NCI-H460 (cell line): Measurements from ENCODE around the gene CFB. TPM values are rescaled to one million over a fixed set of nuclear protein-coding genes. Genes with fewer than 3 reads are reported as not detected.
A peak's percentile ranks its signal among the peaks of the same experiment; 100 is the strongest.
"Not testable (repeated sequence)": the region's sequence is repeated elsewhere in the genome, so short reads cannot be mapped to it uniquely, and the experiment has no call there.

Experiments
- DNase-seq: peaks from one replicate; pipeline ENCODE4 v3.0.0-alpha.2; 2016; ENCODE audit warnings: low read depth; ENCODE audit errors: extremely low read depth
- polyA plus RNA-seq: library from polyadenylated mRNA; depleted of rRNA; stranded (reverse); fragments of >200 nt; gene quantifications from 2 replicates; pipeline ENCODE4 v1.2.3, GENCODE V29; 2014; cell fraction: nucleus; rRNA removed
- total RNA-seq: library from RNA; depleted of rRNA; stranded (reverse); fragments of >200 nt; shearing (Covaris generic); gene quantifications from 2 replicates; pipeline ENCODE4 v1.2.3, GENCODE V29; 2014; rRNA removed

The CFB gene
- not detected in 2 replicates for total RNA-seq
- not detected in 2 replicates for polyA plus RNA-seq

DNA sequence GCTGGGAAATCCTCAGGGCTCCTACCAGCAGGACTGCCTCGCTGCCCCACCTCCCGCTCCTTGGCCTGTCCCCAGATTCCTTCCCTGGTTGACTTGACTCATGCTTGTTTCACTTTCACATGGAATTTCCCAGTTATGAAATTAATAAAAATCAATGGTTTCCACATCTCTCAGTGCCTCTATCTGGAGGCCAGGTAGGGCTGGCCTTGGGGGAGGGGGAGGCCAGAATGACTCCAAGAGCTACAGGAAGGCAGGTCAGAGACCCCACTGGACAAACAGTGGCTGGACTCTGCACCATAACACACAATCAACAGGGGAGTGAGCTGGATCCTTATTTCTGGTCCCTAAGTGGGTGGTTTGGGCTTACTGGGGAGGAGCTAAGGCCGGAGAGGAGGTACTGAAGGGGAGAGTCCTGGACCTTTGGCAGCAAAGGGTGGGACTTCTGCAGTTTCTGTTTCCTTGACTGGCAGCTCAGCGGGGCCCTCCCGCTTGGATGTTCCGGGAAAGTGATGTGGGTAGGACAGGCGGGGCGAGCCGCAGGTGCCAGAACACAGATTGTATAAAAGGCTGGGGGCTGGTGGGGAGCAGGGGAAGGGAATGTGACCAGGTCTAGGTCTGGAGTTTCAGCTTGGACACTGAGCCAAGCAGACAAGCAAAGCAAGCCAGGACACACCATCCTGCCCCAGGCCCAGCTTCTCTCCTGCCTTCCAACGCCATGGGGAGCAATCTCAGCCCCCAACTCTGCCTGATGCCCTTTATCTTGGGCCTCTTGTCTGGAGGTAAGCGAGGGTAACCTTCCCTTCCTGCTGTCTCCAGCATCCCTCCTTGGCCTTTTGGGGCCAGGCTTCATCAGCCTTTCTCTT lies at the start of gene CFB:
TSS of gene CFB (plus strand) at position 589 of the 863 bp plus-strand sequence. CDS start at position 716, 127 bp downstream.
- DNase-seq = no peak

DNA sequence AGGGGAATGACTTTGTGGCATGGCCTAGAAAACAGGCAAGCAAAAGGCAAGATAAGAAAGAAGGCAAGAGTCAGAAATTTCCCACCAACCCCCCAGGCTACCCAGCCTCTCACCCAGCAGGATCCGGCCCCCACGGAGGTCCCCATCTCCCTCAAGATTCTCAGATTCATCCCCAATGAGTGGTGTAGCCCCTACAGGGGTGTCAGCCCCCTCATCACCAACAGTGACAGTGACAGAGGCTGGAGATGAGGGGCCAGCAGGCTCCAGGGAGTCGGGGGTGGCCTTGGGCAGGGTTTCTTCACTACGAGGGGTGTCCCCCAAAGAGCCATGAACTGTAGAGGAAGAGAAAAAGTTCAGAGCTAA lies 49.4 kb upstream of the CFB start:
- DNase-seq = no peak

DNA sequence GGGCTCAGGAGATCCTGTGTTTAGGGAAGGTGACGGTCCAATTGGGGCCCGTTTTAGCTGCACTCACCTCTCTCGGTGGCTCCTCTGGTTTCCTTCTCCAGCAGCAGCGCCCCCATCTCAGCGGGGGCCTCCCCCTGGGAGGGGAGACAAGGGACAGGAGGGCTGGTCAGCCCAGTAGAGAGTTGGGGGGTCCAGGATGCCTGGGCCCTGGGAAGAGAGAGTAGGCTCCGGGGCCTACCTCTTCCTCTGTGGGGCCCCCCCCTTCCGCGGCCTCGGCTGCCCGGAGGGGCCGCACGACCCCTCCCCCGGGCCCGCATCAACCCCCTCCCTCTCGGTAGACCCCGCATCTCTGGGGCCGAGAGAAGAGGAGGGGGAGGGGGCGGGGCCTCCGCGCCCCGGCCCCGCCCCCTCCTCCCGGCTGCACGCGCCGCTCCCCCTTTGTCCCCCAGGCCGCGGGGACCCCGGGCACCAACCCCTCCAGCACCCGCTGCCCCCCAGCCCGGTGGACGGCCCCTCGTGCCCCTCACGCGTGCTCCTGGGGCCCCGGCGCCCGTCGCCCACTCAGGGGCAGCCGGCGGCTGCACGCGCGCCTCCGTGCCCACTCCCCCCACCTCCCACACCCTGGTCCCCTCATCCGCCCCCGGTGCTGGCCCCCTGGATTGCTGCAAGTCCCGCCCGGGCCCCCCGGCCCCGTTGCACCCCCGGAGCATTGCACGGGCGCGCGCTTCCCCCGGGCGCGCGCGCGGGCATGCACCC lies 48.9 kb upstream of the CFB start:
- no peak for DNase-seq

DNA sequence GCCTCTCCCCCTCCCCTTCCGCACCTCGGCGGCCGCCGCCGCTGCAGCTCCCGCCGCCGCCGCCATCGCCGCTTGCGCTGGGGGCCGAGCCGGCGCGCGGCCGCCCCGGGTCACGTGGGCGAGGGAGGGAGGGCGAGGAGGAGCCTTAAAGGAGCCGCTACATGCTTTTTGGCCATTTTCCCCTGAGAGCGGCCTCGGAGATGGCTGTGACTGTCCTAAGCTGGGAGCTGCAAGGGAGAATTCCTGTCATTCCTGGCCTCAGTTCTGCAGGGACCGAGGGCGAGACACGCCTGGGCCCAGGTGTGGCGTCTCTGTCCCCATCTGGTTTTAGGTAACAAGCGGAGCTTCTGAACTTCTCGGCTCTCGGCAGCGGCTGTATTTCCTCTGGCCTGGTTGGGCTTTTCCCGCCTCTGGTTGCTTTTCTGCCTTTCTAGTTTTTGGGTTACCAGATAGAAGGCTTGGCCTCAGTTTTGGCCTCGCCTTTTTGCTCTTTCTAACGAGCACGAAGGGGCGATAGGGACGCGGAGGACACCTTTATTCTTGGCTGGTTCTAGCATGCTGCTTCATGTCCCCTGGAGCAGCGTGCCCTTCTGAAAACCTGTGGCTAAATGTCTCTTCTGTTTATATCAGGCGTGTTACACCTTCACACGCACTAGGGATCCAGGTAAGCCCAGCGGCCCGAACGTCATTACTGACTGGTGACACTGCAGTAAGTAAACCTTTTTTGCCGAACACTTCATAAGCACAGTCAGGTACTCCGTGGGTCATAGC lies 48.1 kb upstream of the CFB start, which contains the start of gene EHMT2:
TSS of gene EHMT2 (minus strand) at position 87 of the 771 bp plus-strand sequence. CDS start at position 66, 21 bp downstream.
- peak; percentile 61 for DNase-seq

DNA sequence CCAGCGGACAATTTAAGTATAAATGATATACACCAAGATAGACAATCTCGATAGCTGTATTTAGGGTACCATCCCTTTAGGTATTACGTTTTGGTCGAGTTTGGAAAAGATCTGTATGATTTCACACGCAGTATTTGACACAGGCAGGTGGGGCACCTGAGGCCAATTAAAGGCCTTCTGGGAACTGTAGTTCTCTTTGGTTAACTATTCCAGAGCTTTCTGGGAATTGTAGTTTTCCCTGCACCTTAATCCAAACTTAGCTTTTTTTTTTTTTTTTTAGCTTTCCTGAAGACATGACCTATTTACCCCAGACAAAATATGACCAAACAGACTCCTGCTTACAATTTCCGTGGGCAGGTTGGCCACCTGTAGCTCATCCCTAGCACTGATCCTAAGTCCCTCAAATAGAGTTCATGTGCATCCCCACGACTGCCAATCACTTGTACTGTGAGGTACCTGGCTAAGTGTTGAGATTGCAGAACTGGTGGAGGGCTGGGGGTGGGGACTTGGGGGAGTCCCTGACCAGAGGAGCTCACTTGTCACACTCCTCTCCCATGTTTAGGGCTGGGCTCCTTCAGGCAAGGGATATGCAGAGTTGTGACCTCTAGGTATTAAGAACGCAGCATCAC lies 47.4 kb upstream of the CFB start:
- DNase-seq = no peak

DNA sequence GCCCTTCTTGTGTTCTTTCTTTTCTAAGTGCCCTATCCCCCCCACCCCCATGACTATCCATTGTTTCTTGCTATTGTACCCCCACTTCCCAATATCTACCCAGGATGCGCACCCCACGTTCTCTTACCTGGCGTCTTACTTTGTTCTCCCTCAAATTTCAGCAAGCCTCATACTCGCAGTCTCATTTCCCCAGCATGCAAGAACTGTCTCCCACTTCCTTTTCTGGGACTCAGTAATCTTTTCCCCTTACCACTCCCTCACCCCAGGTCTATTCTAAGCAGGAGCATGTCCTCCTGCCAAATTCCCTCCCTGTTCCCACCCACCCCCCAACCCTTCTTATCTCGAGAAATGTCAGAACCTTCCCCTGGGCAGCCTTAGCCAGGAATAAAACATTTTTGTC lies 46.7 kb upstream of the CFB start:
- no peak for DNase-seq

DNA sequence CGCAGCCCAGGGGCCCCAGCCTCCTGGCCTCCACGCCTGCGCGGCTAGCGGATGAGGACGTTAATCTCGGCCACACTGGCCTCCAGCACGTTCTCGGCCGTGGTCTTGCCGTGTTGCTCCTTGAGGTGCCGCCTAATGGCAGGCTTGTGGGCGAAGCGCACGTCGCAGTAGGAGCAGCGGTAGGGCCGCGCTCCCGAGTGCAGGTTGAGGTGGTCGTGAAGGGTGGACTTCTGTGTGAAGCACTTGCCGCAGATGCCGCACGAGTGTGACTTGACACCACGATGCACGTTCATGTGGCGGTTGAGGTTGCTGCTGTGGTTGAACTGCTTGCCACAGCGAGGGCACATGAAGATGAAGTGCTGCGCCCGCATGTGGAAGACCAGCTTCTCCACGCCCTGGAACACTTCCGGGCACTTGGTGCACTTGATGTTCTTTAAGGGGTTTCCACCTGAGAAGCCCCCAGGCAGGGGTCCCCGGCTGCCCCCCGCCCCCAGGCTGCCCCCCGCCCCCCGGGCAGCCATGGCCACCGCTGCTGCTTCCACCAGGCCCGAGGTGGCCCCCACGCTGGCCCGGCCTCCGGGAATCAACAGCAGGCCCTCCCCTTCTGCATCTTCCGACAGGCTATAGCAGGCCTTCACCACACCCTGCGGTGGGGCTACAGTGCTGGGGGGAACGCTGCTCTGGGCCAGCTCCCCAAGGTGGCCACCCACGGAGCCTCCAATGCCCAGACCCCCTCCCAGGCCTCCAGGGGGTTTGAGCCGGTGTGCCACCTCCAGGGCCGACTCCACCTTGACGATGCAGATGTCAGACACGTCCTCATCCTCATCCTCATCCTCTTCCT lies 45.8 kb upstream of the CFB start:
- DNase-seq = no peak

DNA sequence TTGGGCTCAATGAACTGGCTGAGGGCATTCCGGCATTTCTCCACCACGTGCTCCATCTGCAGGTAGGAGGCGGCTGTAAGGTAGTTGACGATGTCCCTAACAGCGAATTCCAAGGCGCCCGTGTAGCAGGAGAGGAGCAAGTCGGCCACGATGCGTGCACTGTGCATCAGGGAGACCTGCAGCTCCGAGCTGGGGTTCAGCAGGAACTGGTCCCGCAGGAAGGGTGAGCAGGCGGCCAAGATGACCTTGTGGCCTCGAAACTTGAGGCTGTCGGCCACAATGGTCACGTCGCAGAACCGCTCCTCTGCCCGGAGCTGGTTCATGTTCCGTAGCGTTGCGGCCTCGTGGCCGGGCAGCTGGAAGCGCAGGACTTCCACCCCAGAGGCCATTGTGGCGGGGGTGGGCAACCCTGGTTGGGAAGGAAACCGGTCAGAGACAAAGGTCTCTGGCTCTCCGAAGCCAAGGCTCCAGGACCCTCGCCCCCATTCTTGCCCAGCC lies 44.9 kb upstream of the CFB start:
- no peak for DNase-seq

DNA sequence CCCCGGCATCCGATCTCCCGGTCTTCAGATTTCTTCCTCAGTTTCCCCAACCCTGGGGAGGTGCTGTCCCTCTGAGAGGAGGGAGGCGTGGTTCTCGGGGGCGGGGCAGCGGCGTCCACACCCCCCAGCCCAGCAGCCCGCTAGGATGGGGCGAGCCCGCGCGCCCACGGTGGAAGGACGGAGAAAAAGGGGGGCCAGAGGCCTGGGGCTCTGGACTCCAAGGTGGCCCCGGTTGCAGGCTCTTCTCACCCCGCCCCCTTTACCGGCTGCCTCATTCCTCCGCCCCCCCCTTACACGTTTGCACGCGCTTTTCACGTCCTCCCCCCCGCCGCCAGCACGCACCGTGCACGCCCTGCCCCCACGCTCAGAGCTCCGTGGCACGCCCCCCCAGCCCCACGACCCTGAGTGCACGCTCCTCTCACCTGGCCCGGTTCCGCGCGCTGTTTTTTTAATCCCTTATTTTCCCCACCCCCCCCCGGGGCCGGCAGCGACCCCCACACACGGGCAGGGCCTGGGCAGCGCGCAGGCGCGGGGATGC lies 44.4 kb upstream of the CFB start:
- DNase-seq = no peak

DNA sequence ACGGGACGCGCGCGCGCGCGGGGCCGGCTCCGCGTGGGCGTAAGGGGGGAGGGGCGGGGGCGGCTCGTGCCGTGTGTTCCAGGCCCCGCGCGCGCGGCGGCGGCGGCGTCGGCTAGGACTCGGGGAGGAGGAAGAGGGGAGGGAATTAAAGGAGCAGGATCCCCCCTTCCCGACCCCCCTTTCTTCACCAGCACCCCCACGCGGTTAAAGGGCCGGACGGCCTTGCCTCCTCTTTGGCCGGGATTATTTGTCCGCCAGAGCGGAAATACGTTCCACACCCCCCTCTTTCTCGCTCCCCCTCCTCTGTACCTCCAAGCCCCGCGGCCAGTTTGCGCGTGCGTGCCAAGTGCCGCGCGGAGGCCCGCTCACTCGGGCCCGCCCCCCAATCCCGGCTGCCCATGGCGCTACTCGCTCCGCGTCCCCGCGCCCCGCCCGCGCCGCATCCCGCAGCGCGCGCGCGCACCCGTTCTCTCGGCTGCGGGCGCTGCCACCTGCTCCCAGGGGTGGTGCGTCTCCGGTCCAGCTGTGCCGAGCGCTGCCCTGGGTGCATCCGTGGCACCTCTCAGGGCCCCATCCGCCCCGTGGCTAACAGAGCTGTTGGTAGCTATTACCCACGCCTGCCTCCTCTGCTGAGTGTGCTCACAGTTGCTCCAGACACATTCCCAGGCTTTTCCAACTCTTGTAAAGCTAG lies 43.8 kb upstream of the CFB start, which contains the start of gene ZBTB12:
TSS of gene ZBTB12 (minus strand) at position 134 of the 691 bp plus-strand sequence. CDS start 781 bp downstream, outside the sequence.
- peak; percentile 87 for DNase-seq

DNA sequence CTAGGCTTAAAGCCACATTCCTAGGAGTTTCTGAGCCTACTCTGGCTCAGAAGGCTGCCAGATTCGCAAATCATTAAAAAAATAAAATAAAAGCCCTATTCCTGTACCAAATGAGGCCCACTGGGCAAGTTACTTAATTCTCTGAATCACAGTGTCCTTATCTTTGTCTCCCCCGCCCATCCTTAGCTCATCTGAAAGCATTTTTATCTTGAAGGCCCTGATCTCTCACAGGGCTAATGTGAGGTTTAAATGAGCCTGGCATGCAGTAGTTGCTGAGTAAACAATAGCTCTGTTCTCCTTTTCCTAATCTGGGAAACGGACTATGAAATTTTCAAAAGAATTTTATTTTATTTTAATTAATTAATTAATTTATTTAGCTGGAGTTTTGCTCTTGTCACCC lies 41.9 kb upstream of the CFB start:
- DNase-seq = no peak

DNA sequence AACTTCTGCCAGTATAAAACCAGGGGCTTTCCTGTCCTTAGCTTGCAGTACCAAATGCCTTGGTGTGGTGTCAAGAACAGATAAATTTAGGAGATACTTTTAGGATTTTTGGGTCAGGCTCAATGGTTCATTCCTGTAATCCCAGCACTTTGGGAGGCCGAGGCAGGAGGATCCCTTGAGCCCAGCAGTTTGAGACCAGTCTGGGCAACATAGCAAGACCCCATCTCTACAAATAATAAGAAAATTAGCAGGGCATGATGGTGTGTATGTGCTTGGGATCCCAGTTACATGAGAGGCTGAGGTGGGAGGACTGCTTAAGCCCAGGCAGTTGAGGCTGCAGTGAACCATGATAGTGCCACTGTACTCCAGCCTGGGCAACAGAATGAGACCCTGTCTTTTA lies 40.9 kb upstream of the CFB start:
- DNase-seq = no peak

DNA sequence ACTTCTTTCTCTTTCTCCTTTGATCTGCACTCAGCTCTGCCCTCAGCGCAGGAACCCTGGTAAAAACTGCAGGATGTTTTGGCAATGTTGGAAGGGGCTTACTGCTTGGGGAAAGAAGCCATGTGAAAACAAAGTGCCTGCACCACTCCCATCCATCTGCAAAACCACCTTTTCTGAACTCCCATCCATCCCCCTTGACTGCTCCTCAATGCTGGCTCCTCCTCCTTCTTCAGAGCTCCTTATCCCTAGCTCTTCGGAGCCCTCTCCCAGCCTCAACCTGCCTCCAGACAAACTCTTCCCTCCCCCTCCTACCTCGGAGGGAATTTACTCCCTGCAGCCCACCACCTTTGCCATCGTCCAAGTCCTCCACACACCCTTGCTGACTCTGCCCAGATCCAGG lies 39.8 kb upstream of the CFB start:
- DNase-seq = no peak

DNA sequence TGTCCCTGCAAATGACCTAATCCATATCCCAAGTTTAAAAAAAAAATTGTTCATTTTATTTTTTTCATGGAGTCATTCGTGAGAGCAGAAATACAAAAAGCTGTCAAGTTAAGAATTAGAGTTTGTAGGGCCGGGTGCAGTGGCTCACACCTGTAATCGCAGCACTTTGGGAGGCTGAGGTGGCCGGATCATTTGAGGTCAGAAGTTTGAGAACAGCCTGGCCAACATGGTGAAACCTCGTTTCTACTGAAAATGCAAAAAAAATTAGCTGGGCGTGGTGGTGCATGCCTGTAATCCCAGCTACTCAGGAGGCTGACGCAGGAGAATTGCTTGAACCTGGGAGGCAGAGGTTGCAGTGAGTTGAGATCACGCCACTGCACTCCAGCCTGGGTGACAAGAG lies 39.2 kb upstream of the CFB start:
- DNase-seq = not testable (repeated sequence)

DNA sequence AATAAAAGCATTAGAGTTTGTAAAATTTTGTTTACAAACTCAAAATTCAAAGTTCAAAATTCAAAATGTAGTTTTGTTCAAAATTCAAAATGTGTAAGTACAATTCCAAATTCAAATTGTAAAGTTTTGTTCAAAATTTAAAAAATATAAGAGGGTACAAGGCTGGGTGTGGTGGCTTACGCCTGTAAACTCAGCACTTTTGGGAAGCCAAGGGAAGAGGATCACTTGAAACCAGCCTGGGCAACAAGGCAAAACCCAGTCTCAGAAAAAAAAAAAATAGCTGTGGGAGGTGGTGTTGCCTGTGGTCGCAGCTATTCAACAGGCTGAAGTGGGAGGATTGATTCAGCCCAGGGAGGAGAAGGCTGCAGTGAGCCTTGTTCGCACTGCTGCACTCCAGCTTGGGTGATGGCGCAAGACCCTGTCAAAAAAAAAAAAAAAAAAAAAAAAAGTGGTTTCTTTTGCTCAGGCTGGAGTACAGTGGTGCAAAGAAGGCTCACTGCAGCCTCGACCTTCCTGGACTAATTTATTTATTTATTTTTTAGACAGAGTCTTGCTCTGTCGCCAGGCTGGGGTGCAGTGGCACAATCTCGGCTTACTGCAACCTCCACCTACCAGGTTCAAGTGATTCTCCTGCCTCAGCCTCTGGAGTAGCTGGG lies 38.6 kb upstream of the CFB start:
- no peak for DNase-seq

DNA sequence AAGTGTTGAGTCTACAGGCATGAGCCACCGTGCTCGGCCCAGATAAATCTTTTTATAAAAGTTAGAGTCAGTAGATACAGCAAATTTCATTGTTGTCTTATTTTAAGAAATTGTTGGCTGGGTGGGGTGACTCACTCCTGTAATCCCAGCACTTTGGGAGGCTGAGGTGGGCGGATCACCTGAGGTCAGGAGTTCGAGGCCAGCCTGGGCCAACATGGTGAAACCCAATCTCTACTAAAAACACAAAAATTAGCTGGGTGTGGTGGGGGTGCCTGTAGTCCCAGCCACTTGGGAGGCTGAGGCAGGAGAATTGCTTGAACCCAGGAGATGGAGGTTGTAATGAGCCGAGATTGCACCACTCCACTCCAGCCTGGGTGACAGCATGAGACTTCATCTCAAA lies 37.6 kb upstream of the CFB start:
- not testable (repeated sequence) for DNase-seq

DNA sequence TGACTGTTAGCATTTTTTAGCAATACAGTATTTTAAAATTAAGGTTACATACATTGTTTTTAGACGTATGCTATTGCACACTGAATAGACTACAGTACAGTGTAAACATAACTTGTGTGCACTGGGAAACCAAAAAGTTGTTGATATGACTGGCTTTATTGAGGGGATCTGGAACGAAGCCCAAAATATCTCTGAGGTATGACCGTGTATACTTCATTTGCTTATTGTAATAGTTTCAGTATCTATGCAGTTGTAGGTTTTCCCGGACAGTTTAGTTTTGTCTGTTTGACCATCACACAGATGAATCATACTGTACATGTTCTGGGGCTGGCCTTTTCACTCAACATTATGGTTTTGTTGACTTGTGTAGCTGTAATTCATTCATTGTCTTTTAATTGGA lies 37.1 kb upstream of the CFB start:
- DNase-seq = no peak

DNA sequence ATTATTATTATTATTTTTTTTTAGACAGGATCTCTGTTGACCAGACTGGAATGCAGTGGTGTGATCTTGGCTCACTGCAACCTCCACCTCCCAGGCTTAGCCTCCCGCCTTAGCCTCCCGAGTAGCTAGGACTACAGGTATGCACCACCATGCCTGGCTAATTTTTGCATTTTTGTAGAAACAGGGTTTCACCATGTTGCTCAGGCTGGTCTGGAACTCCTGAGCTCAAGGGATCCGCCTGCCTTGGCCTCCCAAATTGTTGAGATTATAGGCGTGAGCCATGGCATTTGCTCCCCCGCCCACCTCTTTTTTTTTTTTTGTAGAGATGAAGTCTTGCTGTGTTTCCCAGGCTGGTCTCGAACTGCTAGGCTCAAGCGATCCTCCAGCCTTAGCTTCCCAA lies 36.6 kb upstream of the CFB start:
- not testable (repeated sequence) for DNase-seq
